Naive thymus-derived CD4-positive, alpha-beta T cell (primary cell): Measurements from ENCODE around the gene IRF4. TPM values are rescaled to one million over a fixed set of nuclear protein-coding genes. Genes with fewer than 3 reads are reported as not detected.

Experiments
- ATAC-seq: fragments of 150-1000 bp; cut with Tn5 transposase; 2 replicates; pipeline ENCODE4 v1.10.0; 2021; ENCODE audit warnings: mild to moderate bottlenecking, moderate library complexity
- CTCF ChIA-PET: fragments of 350-600 bp; sonication (Branson Sonifier 250); formaldehyde crosslinking; loops from one replicate; lab custom pipeline; 2021; ENCODE audit warnings: antibody characterized with exemption; lab: Charles Lee
- POLR2A ChIA-PET: fragments of 350-600 bp; sonication (Branson Sonifier 250); formaldehyde crosslinking; loops from one replicate; lab custom pipeline; 2021; ENCODE audit warnings: antibody characterized with exemption, inconsistent platforms; lab: Charles Lee
- DNase-seq, 9 donors: peaks; one replicate each; pipeline versions ENCODE4 v3.0.0 to v3.0.0-alpha.2; 2020 to 2022; ENCODE audit warnings: mixed read lengths in 1 of 9
- H3K27ac ChIP-seq: one replicate; pipeline ENCODE4 v1.7.0; 2013; ENCODE audit warnings: mild to moderate bottlenecking, low read depth, low read length, moderate library complexity
- H3K27me3 ChIP-seq, 2 donors: one replicate each; pipeline ENCODE4 v1.7.0; 2013; ENCODE audit warnings: low read length in 2 of 2, mild to moderate bottlenecking in 2 of 2, moderate library complexity in 2 of 2; ENCODE audit not compliant: control insufficient read depth in 2 of 2, insufficient read depth in 2 of 2
- H3K36me3 ChIP-seq, 3 experiments: 1 replicate in 2 of 3; 2 replicates in 1 of 3; pipeline ENCODE4 v1.7.0; 2013; ENCODE audit warnings: low read length in 3 of 3, mild to moderate bottlenecking in 3 of 3, moderate library complexity in 1 of 3; ENCODE audit not compliant: insufficient read depth in 3 of 3, control insufficient read depth in 2 of 3
- H3K4me1 ChIP-seq, 2 donors: one replicate each; pipeline ENCODE4 v1.7.0; 2013; ENCODE audit warnings: low read length in 2 of 2, mild to moderate bottlenecking in 2 of 2, moderate library complexity in 1 of 2; ENCODE audit not compliant: control insufficient read depth in 2 of 2, insufficient read depth in 2 of 2
- H3K4me3 ChIP-seq: 2 replicates; pipeline ENCODE4 v1.7.0; 2013; ENCODE audit warnings: mild to moderate bottlenecking, low read length
- H3K9me3 ChIP-seq, 3 experiments: 1 replicate in 2 of 3; 2 replicates in 1 of 3; pipeline ENCODE4 v1.7.0; 2013; ENCODE audit warnings: low read length in 3 of 3; ENCODE audit not compliant: control insufficient read depth in 2 of 3
- H3K27ac Mint-ChIP-seq, 9 donors: one replicate each; pipeline ENCODE4 v1.8.0; 2020 to 2022; ENCODE audit warnings: mixed read lengths in 9 of 9, mild to moderate bottlenecking in 8 of 9, moderate library complexity in 5 of 9, inconsistent platforms in 2 of 9
- H3K27me3 Mint-ChIP-seq, 5 donors: one replicate each; pipeline ENCODE4 v1.8.0; 2021 to 2022; ENCODE audit warnings: mixed read lengths in 5 of 5, mild to moderate bottlenecking in 1 of 5
- H3K36me3 Mint-ChIP-seq, 5 donors: one replicate each; pipeline ENCODE4 v1.8.0; 2020 to 2022; ENCODE audit warnings: mixed read lengths in 5 of 5, mild to moderate bottlenecking in 3 of 5, inconsistent platforms in 1 of 5
- H3K4me1 Mint-ChIP-seq, 7 donors: one replicate each; pipeline ENCODE4 v1.8.0; 2020 to 2022; ENCODE audit warnings: mixed read lengths in 7 of 7, mild to moderate bottlenecking in 3 of 7, inconsistent platforms in 1 of 7
- H3K4me3 Mint-ChIP-seq, 10 donors: one replicate each; pipeline ENCODE4 v1.8.0; 2020 to 2022; ENCODE audit warnings: mild to moderate bottlenecking in 10 of 10, mixed read lengths in 10 of 10, moderate library complexity in 6 of 10, inconsistent platforms in 2 of 10
- H3K9me3 Mint-ChIP-seq, 11 donors: one replicate each; pipeline ENCODE4 v1.8.0; 2020 to 2022; ENCODE audit warnings: mixed read lengths in 11 of 11, mild to moderate bottlenecking in 4 of 11, inconsistent platforms in 1 of 11, moderate library complexity in 1 of 11
- intact Hi-C, 2 donors: fragments of 100-400 bp; cut with micrococcal nuclease; formaldehyde crosslinking; loops; one replicate each; pipeline ENCODE4 v1.15.1; 2023
- polyA plus RNA-seq, 2 donors: library from polyadenylated mRNA; unstranded; fragments of 300-500 nt; fragmentation: Illumina TruSeq; gene quantifications; one replicate each; pipeline ENCODE4 v1.2.3, GENCODE V29; 2021
- total RNA-seq, 6 experiments: library from RNA in 5 of 6; stranded (reverse) in 5 of 6; gene quantifications; 1 replicate in 5 of 6; 2 replicates in 1 of 6; pipeline ENCODE4 v1.2.3 and lab custom pipeline; 2021 to 2026

The IRF4 gene
- total and polyA plus RNA-seq, 7 experiments from 2014 or later, result 3.2 to 175 (median 13.0) TPM

DNA sequence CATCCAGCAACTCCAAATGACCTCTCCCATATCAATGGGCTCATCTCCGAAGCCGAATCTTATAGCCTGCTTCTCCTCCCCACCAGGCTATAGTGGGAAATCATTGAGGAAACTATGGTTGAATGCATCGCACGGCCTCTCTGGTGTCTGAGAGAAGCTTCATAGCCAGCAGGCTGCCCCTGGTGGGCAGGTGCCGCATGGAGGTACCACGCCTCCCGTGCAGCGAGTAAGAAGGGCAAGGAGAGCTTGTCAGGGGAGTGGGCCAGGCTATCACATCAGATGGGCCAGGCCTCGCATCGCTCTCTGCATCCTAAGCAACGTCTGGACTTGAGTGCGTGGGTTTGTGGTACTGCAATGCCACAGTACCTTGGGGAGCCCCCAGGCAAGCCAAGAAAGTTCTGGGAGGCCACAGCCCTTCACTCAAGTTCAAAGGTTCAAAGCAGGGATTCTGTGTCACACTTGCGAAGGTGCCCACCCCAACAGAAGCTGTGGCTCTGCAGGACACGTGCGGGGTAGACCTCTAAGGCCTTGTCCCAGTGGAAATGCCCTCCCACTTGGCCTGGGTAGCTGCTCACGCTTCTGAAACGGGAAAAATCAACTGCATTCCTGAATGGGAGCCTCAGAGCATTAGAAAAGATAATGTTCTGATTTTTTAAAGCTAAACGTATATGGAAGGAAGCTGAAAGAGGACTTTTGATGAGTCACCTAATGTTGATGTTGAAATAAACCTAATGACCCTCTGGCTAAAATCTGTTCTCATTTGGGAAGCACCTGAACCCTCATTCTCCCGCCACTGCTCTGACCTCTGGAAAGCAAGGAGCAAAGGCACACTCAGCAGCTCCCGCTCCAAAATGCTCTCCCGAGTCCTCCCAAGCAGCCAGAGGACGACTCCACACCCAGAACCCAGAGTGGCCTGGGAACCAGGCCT lies 8.4 kb upstream of the IRF4 start:
- POLR2A ChIA-PET, result no interaction called here
- no peaks in the 10 kb centered on the region for H3K36me3 ChIP-seq
- Mint-ChIP-seq H3K4me3 (no peak overlapping the region), H3K9me3 (peaks cover 0 to 2% (median 0%) of the 10 kb centered on the region in 11 donors), H3K27me3 (peaks cover 2 to 32% (median 16%) of the 10 kb centered on the region in 5 donors), H3K27ac (no peak overlapping the region), H3K36me3 (peaks cover 0 to 4% (median 0%) of the 10 kb centered on the region in 5 donors), H3K4me1 (peaks cover 4 to 18% (median 7%) of the 10 kb centered on the region in 7 donors)
- intact Hi-C loops, result loop anchor here in 1 of 2 donors (10.0 kb wide), 1 partner anchor 412 kb away; no protein-coding TSS in a partner anchor
- H3K27ac ChIP-seq, result no peak overlapping the region
- no peak overlapping the region for H3K4me3 ChIP-seq
- H3K27me3 ChIP-seq, result no peaks in the 10 kb centered on the region
- CTCF ChIA-PET, result no interaction called here
- no peaks in the 10 kb centered on the region for H3K4me1 ChIP-seq
- no peak for DNase-seq
- H3K9me3 ChIP-seq, result no peaks in the 10 kb centered on the region
- ATAC-seq, result no peak

DNA sequence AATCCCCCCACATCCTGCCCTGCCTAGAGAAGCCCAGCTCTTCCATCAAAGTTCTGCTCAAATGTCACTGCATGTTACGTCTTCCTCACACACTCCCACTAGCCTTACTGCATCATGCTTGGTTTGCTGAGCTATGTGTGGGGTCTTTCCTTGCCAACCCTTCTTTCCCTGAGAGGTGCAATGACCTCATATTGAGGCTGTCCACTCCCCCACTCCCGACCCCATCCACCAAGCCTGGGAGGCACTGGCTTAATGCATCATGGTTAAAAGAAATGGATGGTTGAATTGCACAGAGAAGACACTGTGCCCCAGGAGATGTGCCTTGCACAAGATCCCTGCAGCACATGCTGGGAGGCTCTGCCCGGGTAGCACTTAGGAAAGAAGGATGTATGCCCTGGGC lies 7.7 kb upstream of the IRF4 start:
- DNase-seq, result no peak
- Mint-ChIP-seq H3K9me3 (peaks cover 0 to 2% (median 0%) of the 10 kb centered on the region in 11 donors), H3K27ac (no peak overlapping the region), H3K36me3 (peaks cover 0 to 4% (median 0%) of the 10 kb centered on the region in 5 donors), H3K4me3 (no peak overlapping the region), H3K27me3 (peaks cover 2 to 32% (median 20%) of the 10 kb centered on the region in 5 donors), H3K4me1 (peaks cover 0 to 23% (median 6%) of the 10 kb centered on the region in 7 donors)
- Histone ChIP-seq H3K36me3 (no peaks in the 10 kb centered on the region), H3K9me3 (no peaks in the 10 kb centered on the region), H3K4me3 (no peak overlapping the region), H3K4me1 (no peaks in the 10 kb centered on the region), H3K27me3 (no peaks in the 10 kb centered on the region), H3K27ac (no peak overlapping the region)
- intact Hi-C loops, result loop anchor here in 1 of 2 donors (10.0 kb wide), 1 partner anchor 411 kb away; no protein-coding TSS in a partner anchor
- no peak for ATAC-seq
- ChIA-PET POLR2A (no interaction called here), CTCF (interaction anchor here (0.8 kb wide), 1 partner anchor 290 kb away, joined by 4 read pairs; no protein-coding TSS in a partner anchor)

DNA sequence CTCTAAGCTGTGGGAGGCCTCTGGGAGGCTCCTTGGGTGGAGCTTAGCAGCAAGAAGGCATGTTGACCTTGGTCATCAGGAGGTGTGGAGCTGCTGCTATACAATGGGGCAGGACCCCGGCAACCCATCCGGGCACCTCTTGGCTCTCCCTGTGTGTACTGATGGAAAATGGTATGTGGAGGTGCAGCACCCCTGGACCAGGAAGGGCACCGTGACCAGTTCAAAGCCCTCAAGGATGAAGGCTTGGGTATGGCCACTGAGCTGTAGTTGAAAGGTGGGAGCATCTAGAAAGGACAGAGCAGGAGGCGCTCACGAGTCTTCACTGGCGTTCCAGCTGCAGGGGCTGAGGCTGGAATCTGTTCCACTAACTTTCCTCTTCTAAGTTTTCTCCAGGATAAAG lies 6.7 kb upstream of the IRF4 start:
- ChIA-PET CTCF (interaction anchor here (0.8 kb wide), 1 partner anchor 289 kb away, joined by 4 read pairs; no protein-coding TSS in a partner anchor), POLR2A (no interaction called here)
- intact Hi-C loops, result loop anchor here in 1 of 2 donors (5.0 to 10.0 kb wide), 3 partner anchors 207 to 1012 kb away; no protein-coding TSS in a partner anchor
- no peak overlapping the region for H3K4me3 ChIP-seq
- peaks cover 0 to 2% (median 0%) of the 10 kb centered on the region in 11 donors for H3K9me3 Mint-ChIP-seq
- H3K9me3 ChIP-seq, result no peaks in the 10 kb centered on the region
- peaks cover 2 to 30% (median 24%) of the 10 kb centered on the region in 5 donors for H3K27me3 Mint-ChIP-seq
- H3K27ac ChIP-seq, result no peak overlapping the region
- DNase-seq, result no peak
- no peak overlapping the region for H3K4me3 Mint-ChIP-seq
- H3K4me1 Mint-ChIP-seq, result peaks cover 7 to 29% (median 13%) of the 10 kb centered on the region in 7 donors
- ATAC-seq, result no peak
- H3K27ac Mint-ChIP-seq, result no peak overlapping the region
- H3K4me1 ChIP-seq, result peaks cover 5 to 7% of the 10 kb centered on the region in 2 donors
- H3K27me3 ChIP-seq, result no peaks in the 10 kb centered on the region
- no peaks in the 10 kb centered on the region for H3K36me3 ChIP-seq
- peaks cover 0 to 4% (median 0%) of the 10 kb centered on the region in 5 donors for H3K36me3 Mint-ChIP-seq

DNA sequence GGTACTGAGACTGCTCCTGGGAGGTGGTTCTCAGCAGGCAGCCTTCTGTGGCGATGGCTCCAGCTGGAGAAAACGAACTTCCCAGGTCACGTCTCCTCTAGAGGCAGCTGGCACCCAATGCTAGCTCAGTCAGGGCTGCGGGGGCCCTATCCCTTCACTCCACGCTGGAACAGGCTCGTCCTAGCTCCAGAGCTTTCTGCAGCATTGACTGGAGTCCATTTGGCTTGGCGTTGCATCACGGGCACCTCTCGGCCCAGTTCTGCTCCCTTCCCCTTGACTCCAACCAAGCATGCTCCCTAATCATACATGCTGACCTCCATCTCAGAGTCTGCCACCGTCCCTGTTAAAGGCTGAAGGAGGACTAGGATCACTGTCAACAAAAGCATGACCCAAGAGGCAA lies 5.9 kb upstream of the IRF4 start:
- no peak overlapping the region for H3K27ac ChIP-seq
- Mint-ChIP-seq H3K27me3 (peaks cover 0 to 28% (median 18%) of the 10 kb centered on the region in 5 donors), H3K27ac (no peak overlapping the region), H3K36me3 (peaks cover 0 to under 1% (median 0%) of the 10 kb centered on the region in 5 donors), H3K9me3 (peaks cover 0 to 2% (median 0%) of the 10 kb centered on the region in 11 donors), H3K4me3 (no peak overlapping the region), H3K4me1 (peaks cover 11 to 32% (median 14%) of the 10 kb centered on the region in 7 donors)
- no peak overlapping the region for H3K4me3 ChIP-seq
- DNase-seq (no peak), ATAC-seq (no peak)
- H3K4me1 ChIP-seq, result peaks cover 10 to 14% of the 10 kb centered on the region in 2 donors
- H3K36me3 ChIP-seq, result no peaks in the 10 kb centered on the region
- intact Hi-C loops, result loop anchor here in 1 of 2 donors (5.0 to 10.0 kb wide), 3 partner anchors 207 to 1012 kb away; no protein-coding TSS in a partner anchor
- H3K27me3 ChIP-seq, result no peaks in the 10 kb centered on the region
- H3K9me3 ChIP-seq, result no peaks in the 10 kb centered on the region
- CTCF ChIA-PET, result no interaction called here
- POLR2A ChIA-PET, result no interaction called here

DNA sequence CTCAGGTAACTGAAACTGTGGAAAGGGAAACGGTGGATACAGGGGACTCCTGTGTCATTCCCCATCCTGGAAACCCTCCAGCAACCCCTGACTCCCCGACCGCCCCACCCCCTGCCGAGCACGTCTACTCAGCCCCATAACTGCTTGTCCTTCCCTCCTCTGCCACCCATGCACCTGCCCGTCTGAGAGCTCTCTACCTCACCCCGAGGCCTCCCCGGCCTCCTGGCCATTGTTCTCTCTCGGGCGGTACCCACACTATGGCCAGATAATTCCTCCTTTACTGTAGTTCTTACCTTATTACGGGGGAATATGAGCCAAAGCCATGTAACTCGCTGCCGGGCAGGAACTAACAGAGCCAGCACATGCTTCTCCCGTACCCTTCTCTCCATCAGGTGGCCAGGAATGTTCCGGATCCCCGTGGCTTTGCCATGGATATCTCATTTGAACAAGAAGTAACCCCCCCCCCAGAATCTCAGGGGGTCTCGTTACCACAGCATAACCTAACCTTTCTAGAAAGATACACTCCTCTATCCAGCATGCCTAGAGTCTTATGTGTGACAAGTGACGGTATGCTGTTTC lies 4.8 kb upstream of the IRF4 start:
- H3K4me1 Mint-ChIP-seq, result peaks cover 11 to 38% (median 20%) of the 10 kb centered on the region in 7 donors
- POLR2A ChIA-PET, result no interaction called here
- CTCF ChIA-PET, result interaction anchor here (1.2 kb wide), 1 partner anchor 206 kb away, joined by 3 read pairs; no protein-coding TSS in a partner anchor
- H3K27ac Mint-ChIP-seq, result no peak overlapping the region
- no peak overlapping the region for H3K27ac ChIP-seq
- no peaks in the 10 kb centered on the region for H3K36me3 Mint-ChIP-seq
- peaks cover 13 to 16% of the 10 kb centered on the region in 2 donors for H3K4me1 ChIP-seq
- DNase-seq (no peak), ATAC-seq (no peak)
- peaks cover 0 to 26% (median 10%) of the 10 kb centered on the region in 5 donors for H3K27me3 Mint-ChIP-seq
- no peaks in the 10 kb centered on the region for H3K9me3 ChIP-seq
- intact Hi-C loops, result loop anchor here in 1 of 2 donors (5.0 to 10.0 kb wide), 3 partner anchors 206 to 1011 kb away; no protein-coding TSS in a partner anchor
- H3K9me3 Mint-ChIP-seq, result no peaks in the 10 kb centered on the region
- no peaks in the 10 kb centered on the region for H3K27me3 ChIP-seq
- no peak overlapping the region for H3K4me3 ChIP-seq
- peaks cover 0 to 2% (median 0%) of the 10 kb centered on the region in 3 experiments for H3K36me3 ChIP-seq
- no peak overlapping the region for H3K4me3 Mint-ChIP-seq

DNA sequence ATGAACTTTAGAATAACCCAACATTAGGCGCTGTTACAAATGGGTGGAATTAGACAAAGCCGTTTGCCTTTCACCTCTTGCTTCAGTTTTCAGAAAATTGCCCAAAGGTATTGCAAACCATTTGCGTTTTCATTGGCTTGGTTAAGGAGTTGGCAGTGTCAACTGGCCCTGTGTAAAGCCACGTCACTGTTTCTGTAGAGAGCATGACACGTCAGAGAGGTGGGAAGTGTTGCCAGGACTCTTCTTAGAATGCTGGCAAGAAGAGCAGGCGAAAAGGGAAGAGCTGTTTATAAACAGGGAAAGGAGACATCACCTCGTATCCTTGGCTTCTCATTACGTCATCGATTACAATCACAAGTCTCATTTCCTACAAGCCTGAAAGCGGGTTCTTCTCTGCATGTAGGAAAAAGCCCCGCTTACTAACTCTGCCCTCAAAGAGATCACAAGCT lies 4.2 kb upstream of the IRF4 start:
- ATAC-seq (no peak), DNase-seq (no peak)
- H3K4me1 ChIP-seq, result peaks cover 13 to 16% of the 10 kb centered on the region in 2 donors
- peaks cover 0 to 8% (median 0%) of the 10 kb centered on the region in 3 experiments for H3K36me3 ChIP-seq
- H3K27me3 ChIP-seq, result no peaks in the 10 kb centered on the region
- H3K4me1 Mint-ChIP-seq, result peaks cover 11 to 36% (median 19%) of the 10 kb centered on the region in 7 donors
- intact Hi-C loops, result loop anchor here in 1 of 2 donors (5.0 to 10.0 kb wide), 3 partner anchors 205 to 1010 kb away; no protein-coding TSS in a partner anchor
- H3K9me3 ChIP-seq, result no peaks in the 10 kb centered on the region
- H3K27ac ChIP-seq, result no peak overlapping the region
- POLR2A ChIA-PET, result no interaction called here
- no peak overlapping the region for H3K27ac Mint-ChIP-seq
- CTCF ChIA-PET, result interaction anchor here (0.6 to 1.2 kb wide), 4 partner anchors 200 to 1010 kb away, joined by 3 read pairs; no protein-coding TSS in a partner anchor
- no peak overlapping the region for H3K4me3 Mint-ChIP-seq
- H3K36me3 Mint-ChIP-seq, result no peaks in the 10 kb centered on the region
- H3K9me3 Mint-ChIP-seq, result no peaks in the 10 kb centered on the region
- no peak overlapping the region for H3K4me3 ChIP-seq
- peaks cover 0 to 26% (median 8%) of the 10 kb centered on the region in 5 donors for H3K27me3 Mint-ChIP-seq
